NT2/D1 (cell line): ENCODE measurements around the gene TPCN2.

Experiments
- DNase-seq: peaks from one replicate; pipeline ENCODE4 v3.0.0-alpha.2; 2011; ENCODE audit warnings: low read depth, low spot score
- H3K27me3 ChIP-seq: 2 replicates; pipeline ENCODE4 v1.6.0; 2011; ENCODE audit warnings: mild to moderate bottlenecking; ENCODE audit not compliant: insufficient read length, insufficient read depth
- H3K36me3 ChIP-seq: 2 replicates; pipeline ENCODE4 v1.6.1; 2011; ENCODE audit warnings: mild to moderate bottlenecking, low read length, mixed read lengths; ENCODE audit not compliant: insufficient read depth, insufficient read length
- H3K4me1 ChIP-seq: 2 replicates; pipeline ENCODE4 v1.5.1; 2011; ENCODE audit not compliant: insufficient read depth, insufficient read length
- H3K4me3 ChIP-seq: 2 replicates; pipeline ENCODE4 v1.5.1; 2011; ENCODE audit warnings: low read depth; ENCODE audit not compliant: insufficient read length
- H3K9ac ChIP-seq: 2 replicates; pipeline ENCODE4 v1.6.0; 2011; ENCODE audit warnings: low read depth; ENCODE audit not compliant: insufficient read length
- H3K9me3 ChIP-seq: 2 replicates; pipeline ENCODE4 v1.5.1; 2011; ENCODE audit warnings: mild to moderate bottlenecking, low read length; ENCODE audit not compliant: insufficient read depth
- SUZ12 ChIP-seq: IDR thresholded peaks from 2 replicates; pipeline ENCODE4 v1.6.1; 2011; ENCODE audit not compliant: insufficient read length, insufficient read depth; ENCODE audit errors: extremely low read depth
- YY1 ChIP-seq: IDR thresholded peaks from 2 replicates; pipeline ENCODE4 v1.6.1; 2011; ENCODE audit not compliant: insufficient read length, insufficient read depth
- ZNF274 ChIP-seq: IDR thresholded peaks from 2 replicates; pipeline ENCODE4 v1.6.1; 2011; ENCODE audit warnings: mild to moderate bottlenecking, low read depth, low read length

The TPCN2 gene

DNA sequence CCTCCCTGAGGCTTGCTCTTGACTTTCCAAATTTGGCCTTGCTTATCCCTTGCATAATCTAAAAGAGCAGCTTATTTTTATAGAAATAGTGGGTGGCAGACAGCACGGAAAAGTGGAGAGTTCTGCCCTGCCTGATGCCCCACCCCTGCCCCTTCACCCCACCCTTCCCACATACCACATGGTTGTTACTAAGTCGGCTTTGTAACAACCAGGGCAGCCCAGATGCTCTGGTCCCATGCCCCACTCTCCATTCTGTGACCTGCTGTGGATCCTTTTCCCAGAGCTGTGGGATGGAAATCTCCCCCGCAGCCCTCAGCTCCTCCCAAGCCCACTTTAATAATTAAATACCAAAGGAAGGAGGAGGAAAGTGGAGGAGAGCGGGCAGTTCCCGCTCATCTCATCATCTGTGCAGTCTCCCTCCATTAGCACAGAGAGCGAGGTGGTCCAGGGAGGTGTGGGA lies 46.6 kb upstream of the TPCN2 start:
- Histone ChIP-seq H3K9me3 (no peaks in the 10 kb centered on the region), H3K4me3 (no peak overlapping the region), H3K9ac (no peak overlapping the region), H3K27me3 (no peaks in the 10 kb centered on the region), H3K36me3 (peaks cover 39% of the 10 kb centered on the region), H3K4me1 (peaks cover 3% of the 10 kb centered on the region)
- no peak for DNase-seq
- no peak for TF ChIP-seq ZNF274
- no peak for TF ChIP-seq SUZ12

DNA sequence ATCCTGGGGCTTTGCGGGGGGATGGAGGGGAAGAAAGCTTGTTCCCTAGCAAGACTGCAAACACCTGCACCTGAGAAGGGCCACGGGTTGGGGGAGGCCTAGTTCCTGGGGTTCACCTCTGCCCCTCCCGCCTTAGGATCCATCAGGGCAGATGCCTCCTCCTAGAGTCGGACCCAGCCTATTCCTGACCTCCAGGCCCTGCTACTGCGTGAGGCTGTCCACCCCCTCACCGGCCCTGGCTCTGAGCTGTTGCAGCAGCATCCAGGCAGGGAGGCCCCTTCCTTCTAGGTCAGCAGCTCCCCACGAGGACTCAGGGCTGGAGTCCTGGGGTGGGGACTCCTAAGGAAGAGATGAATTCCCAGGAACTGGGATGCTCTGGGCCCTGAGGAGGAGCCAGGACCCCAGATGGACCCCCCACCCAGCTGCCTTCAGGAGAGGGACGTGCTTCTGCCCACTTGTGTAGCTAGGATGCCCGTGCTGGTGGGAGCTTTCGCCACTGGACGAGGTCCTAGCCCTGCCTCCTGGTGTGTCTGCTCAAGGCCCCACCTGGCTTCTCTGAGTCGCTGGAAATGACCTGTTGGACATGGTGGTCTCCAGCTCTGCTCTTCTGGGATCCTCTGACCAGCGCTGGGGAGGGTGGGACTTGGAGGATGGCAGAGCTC lies 46.0 kb upstream of the TPCN2 start:
- TF ChIP-seq YY1: no peak
- no peak for TF ChIP-seq SUZ12
- no peak for TF ChIP-seq ZNF274
- H3K9ac ChIP-seq: no peak overlapping the region
- peaks cover 44% of the 10 kb centered on the region for H3K36me3 ChIP-seq
- no peak overlapping the region for H3K4me3 ChIP-seq
- peaks cover 4% of the 10 kb centered on the region for H3K4me1 ChIP-seq
- no peaks in the 10 kb centered on the region for H3K9me3 ChIP-seq
- H3K27me3 ChIP-seq: no peaks in the 10 kb centered on the region
- DNase-seq: no peak

DNA sequence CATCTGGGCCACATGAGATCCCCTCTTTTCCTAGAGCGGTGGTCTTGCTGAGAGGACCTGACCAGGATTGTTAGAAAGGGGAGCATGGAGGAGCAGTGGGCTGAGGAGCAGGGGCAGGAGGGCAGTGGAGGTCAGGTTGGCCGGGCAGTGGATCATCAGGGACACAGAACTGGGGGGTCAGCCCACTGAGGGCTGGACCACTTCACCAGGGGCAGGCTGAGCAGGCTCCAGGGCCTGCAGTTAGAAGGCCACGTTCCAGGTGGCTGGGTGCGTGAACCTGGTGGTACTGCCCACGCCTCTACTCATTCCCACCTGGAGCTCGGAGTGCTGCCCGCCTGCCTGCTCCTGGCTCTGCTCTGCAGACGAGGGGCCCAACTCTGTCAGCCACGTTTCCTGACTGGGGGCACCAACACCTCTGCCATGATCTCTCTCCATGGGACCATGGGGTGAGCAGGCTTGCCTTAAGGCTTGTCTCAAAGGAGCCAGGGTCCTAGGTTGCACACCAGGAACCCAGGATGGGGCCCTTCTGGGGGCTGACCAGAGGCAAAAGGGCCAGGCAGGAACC lies 45.3 kb upstream of the TPCN2 start:
- Histone ChIP-seq H3K4me3 (no peak overlapping the region), H3K4me1 (peaks cover 10% of the 10 kb centered on the region), H3K9ac (no peak overlapping the region), H3K9me3 (no peaks in the 10 kb centered on the region), H3K27me3 (no peaks in the 10 kb centered on the region), H3K36me3 (peaks cover 46% of the 10 kb centered on the region)
- TF ChIP-seq SUZ12: no peak
- TF ChIP-seq ZNF274: no peak
- no peak for TF ChIP-seq YY1
- DNase-seq: no peak

DNA sequence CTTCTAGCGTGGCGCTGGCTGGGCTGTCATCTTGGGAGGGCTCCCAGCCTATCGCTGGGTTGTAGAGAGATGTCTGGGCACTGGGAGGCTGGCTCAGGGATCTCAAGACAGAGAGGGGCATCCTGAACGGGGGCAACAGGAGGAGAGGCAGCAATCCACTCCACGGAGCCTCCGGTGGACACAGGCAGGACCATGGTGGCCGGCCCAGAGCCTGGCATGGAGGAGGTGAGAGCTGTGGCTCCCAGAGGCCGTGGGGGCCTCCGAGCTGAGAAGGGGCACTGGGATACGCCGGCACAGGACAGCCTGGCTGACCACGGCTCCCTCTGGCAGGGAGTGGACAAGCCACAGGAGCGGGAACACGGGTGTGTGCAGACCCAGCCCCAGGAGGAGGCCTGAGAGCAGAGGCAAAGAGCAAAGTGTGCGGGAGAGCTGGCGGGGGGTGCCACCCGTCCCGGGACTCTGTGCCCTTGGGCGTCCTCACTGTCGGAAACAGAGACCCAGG lies 44.8 kb upstream of the TPCN2 start:
- Histone ChIP-seq H3K9ac (no peak overlapping the region), H3K4me3 (no peak overlapping the region), H3K36me3 (peaks cover 46% of the 10 kb centered on the region), H3K9me3 (no peaks in the 10 kb centered on the region), H3K27me3 (no peaks in the 10 kb centered on the region), H3K4me1 (peaks cover 10% of the 10 kb centered on the region)
- no peak for DNase-seq
- no peak for TF ChIP-seq YY1

DNA sequence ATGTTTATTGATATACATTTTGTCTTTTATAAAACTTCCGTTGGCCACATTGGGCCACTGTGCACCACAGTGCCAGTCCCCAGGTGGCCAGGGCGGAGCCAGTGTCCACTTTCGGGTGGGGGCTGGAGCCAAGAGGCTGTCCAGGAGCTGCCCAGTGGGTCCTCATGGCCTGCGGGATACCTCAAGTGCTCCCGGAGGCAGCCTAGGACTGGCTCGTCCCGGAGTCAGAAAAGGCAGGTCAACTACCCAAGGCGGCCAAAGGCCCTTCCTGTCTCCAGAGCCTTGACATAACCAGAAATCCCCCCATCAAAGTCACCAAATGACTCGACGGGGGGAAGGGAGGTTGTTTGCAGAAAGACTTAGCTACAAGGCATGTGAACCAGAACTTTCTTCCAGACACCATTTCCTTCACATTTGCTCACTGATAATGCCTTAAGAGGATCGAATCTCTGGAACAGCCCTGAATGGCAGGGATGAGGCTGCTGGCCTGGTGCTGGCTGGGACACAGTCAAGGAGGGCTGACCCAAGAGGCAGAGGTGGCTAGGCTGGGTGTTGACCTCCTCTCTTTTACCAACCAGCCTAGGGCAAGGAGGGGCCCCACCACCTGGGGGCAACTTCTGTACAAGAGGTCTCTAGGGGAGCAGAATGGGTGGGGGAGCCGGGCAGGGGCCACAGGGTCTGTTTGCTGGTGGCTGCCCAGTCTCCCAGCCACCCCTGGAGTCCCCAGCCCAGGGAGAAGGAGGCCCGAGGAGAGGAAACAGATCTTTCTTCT lies 44.1 kb upstream of the TPCN2 start:
- Histone ChIP-seq H3K36me3 (peaks cover 51% of the 10 kb centered on the region), H3K27me3 (no peaks in the 10 kb centered on the region), H3K9me3 (no peaks in the 10 kb centered on the region), H3K9ac (no peak overlapping the region), H3K4me3 (no peak overlapping the region), H3K4me1 (peaks cover 15% of the 10 kb centered on the region)
- TF ChIP-seq ZNF274: no peak
- no peak for TF ChIP-seq YY1
- TF ChIP-seq SUZ12: no peak
- DNase-seq: no peak

DNA sequence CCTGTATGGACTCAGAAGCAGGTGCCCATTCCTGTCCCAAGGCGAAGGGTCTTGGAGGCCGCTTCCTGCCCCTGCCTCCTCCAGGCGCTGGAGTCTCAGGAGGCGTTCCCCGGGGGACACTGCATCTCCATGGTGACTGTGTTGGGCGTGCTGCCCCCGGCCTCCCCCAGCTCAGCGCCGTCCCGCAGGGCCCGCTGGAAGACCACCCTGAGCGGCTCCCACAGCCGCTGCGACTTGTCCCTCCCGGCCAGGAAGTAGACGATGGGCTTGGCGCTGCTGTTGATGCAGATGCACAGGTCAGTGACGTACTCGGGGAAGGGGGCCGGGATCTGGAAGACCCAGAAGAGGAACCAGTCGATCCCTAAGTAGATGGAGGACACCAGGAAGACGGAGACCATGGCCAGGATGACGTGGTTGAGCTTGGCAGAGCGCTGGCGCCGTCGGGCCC lies 43.5 kb upstream of the TPCN2 start:
- peaks cover 51% of the 10 kb centered on the region for H3K36me3 ChIP-seq

More for the DNA sequence above, 43.5 kb upstream of the TPCN2 start:
- no peaks in the 10 kb centered on the region for H3K27me3 ChIP-seq
- no peak overlapping the region for H3K9ac ChIP-seq
- DNase-seq: no peak
- peaks cover 20% of the 10 kb centered on the region for H3K4me1 ChIP-seq
- no peaks in the 10 kb centered on the region for H3K9me3 ChIP-seq
- TF ChIP-seq YY1 (no peak), ZNF274 (no peak), SUZ12 (no peak)
- H3K4me3 ChIP-seq: no peak overlapping the region
